ENCODE measurements around the gene KLC1.

Gene KLC1

GRCh38 chr14:103659631-103660030, 30.6 kb downstream of the KLC1 start:
- TF ChIP-seq MAX (IDR thresholded peaks at IDR 0.05) (no peak), CEBPB (IDR thresholded peaks at IDR 0.05) (no peak), EGR1 (IDR thresholded peaks at IDR 0.05) (no peak), RAD21 (IDR thresholded peaks at IDR 0.05; ENCODE audit: low read depth) (no peak), TAF1 (IDR thresholded peaks at IDR 0.05; ENCODE audit: low read depth) (no peak)

GRCh38 chr14:103662029-103662428, 33.0 kb downstream of the KLC1 start:
- TF ChIP-seq TAF1 (IDR thresholded peaks at IDR 0.05; ENCODE audit: low read depth), result no peak

- TF ChIP-seq TEAD4 (IDR thresholded peaks at IDR 0.05) (no peak), RAD21 (IDR thresholded peaks at IDR 0.05; ENCODE audit: low read depth) (no peak), USF1 (IDR thresholded peaks at IDR 0.05) (no peak), EP300 (IDR thresholded peaks at IDR 0.05; ENCODE audit: borderline replicate concordance) (no peak), EGR1 (IDR thresholded peaks at IDR 0.05) (no peak), TAF1 (IDR thresholded peaks at IDR 0.05; ENCODE audit: low read depth) (no peak), NFIC (IDR thresholded peaks at IDR 0.05) (no peak), FOXM1 (IDR thresholded peaks at IDR 0.05; ENCODE audit: borderline replicate concordance, low read depth) (no peak), CREB1 (IDR thresholded peaks at IDR 0.05; ENCODE audit: low read depth) (no peak)
Measured at GRCh38 chr14:103662591-103662990, 33.6 kb downstream of the KLC1 start.

GRCh38 chr14:103663506-103663905, 34.5 kb downstream of the KLC1 start:
- TF ChIP-seq TEAD4 (IDR thresholded peaks at IDR 0.05) (no peak), TCF12 (IDR thresholded peaks at IDR 0.05; ENCODE audit: low read depth) (no peak), ZBTB7A (IDR thresholded peaks at IDR 0.05; ENCODE audit: low read depth) (no peak), TAF1 (IDR thresholded peaks at IDR 0.05; ENCODE audit: low read depth) (no peak), REST (IDR thresholded peaks at IDR 0.05; ENCODE audit: low read depth) (no peak), EP300 (IDR thresholded peaks at IDR 0.05; ENCODE audit: borderline replicate concordance) (no peak), USF1 (IDR thresholded peaks at IDR 0.05) (no peak), FOXM1 (IDR thresholded peaks at IDR 0.05; ENCODE audit: borderline replicate concordance, low read depth) (no peak), NFIC (IDR thresholded peaks at IDR 0.05) (no peak), MAX (IDR thresholded peaks at IDR 0.05) (no peak)

GRCh38 chr14:103667671-103668070, 38.7 kb downstream of the KLC1 start:
- TF ChIP-seq CEBPB (IDR thresholded peaks at IDR 0.05), result no peak
- TF ChIP-seq NFIC (IDR thresholded peaks at IDR 0.05), result no peak
- TF ChIP-seq ZBTB7A (IDR thresholded peaks at IDR 0.05; ENCODE audit: low read depth), result no peak
- no peak for TF ChIP-seq MAX (IDR thresholded peaks at IDR 0.05)
- TF ChIP-seq TCF12 (IDR thresholded peaks at IDR 0.05; ENCODE audit: low read depth), result no peak
- no peak for TF ChIP-seq FOXM1 (IDR thresholded peaks at IDR 0.05; ENCODE audit: borderline replicate concordance, low read depth)
- no peak for TF ChIP-seq TEAD4 (IDR thresholded peaks at IDR 0.05)
- no peak for TF ChIP-seq EGR1 (IDR thresholded peaks at IDR 0.05)
- no peak for TF ChIP-seq YY1 (IDR thresholded peaks at IDR 0.05; ENCODE audit: low read depth)
- no peak for TF ChIP-seq TAF1 (IDR thresholded peaks at IDR 0.05; ENCODE audit: low read depth)
- no peak for TF ChIP-seq RAD21 (IDR thresholded peaks at IDR 0.05; ENCODE audit: low read depth)
- TF ChIP-seq EP300 (IDR thresholded peaks at IDR 0.05; ENCODE audit: borderline replicate concordance), result no peak
- no peak for TF ChIP-seq REST (IDR thresholded peaks at IDR 0.05; ENCODE audit: low read depth)
- TF ChIP-seq CREB1 (IDR thresholded peaks at IDR 0.05; ENCODE audit: low read depth), result no peak
- TF ChIP-seq USF1 (IDR thresholded peaks at IDR 0.05), result no peak

- TF ChIP-seq EP300 (IDR thresholded peaks at IDR 0.05; ENCODE audit: borderline replicate concordance) (no peak), ZBTB7A (IDR thresholded peaks at IDR 0.05; ENCODE audit: low read depth) (no peak), CEBPB (IDR thresholded peaks at IDR 0.05) (no peak), MAX (IDR thresholded peaks at IDR 0.05) (no peak), TEAD4 (IDR thresholded peaks at IDR 0.05) (no peak), EGR1 (IDR thresholded peaks at IDR 0.05) (no peak), FOXM1 (IDR thresholded peaks at IDR 0.05; ENCODE audit: borderline replicate concordance, low read depth) (no peak), NFIC (IDR thresholded peaks at IDR 0.05) (no peak), TAF1 (IDR thresholded peaks at IDR 0.05; ENCODE audit: low read depth) (no peak), YY1 (IDR thresholded peaks at IDR 0.05; ENCODE audit: low read depth) (no peak), TCF12 (IDR thresholded peaks at IDR 0.05; ENCODE audit: low read depth) (no peak), RAD21 (IDR thresholded peaks at IDR 0.05; ENCODE audit: low read depth) (no peak), REST (IDR thresholded peaks at IDR 0.05; ENCODE audit: low read depth) (no peak), USF1 (IDR thresholded peaks at IDR 0.05) (no peak), CREB1 (IDR thresholded peaks at IDR 0.05; ENCODE audit: low read depth) (no peak)
Measured at GRCh38 chr14:103668117-103668516, 39.1 kb downstream of the KLC1 start.
